HG03354 (cell line): ENCODE measurements around the gene NUP133.
"Not testable (repeated sequence)": the region's sequence is repeated elsewhere in the genome, so short reads cannot be mapped to it uniquely, and the experiment has no call there.

Experiments
- ATAC-seq: cut with Tn5 transposase; IDR thresholded peaks from one replicate; pipeline ENCODE4 v1.9.1; 2021; ENCODE audit warnings: mild to moderate bottlenecking; ENCODE audit not compliant: unreplicated experiment, poor library complexity, severe bottlenecking

Gene NUP133

DNA sequence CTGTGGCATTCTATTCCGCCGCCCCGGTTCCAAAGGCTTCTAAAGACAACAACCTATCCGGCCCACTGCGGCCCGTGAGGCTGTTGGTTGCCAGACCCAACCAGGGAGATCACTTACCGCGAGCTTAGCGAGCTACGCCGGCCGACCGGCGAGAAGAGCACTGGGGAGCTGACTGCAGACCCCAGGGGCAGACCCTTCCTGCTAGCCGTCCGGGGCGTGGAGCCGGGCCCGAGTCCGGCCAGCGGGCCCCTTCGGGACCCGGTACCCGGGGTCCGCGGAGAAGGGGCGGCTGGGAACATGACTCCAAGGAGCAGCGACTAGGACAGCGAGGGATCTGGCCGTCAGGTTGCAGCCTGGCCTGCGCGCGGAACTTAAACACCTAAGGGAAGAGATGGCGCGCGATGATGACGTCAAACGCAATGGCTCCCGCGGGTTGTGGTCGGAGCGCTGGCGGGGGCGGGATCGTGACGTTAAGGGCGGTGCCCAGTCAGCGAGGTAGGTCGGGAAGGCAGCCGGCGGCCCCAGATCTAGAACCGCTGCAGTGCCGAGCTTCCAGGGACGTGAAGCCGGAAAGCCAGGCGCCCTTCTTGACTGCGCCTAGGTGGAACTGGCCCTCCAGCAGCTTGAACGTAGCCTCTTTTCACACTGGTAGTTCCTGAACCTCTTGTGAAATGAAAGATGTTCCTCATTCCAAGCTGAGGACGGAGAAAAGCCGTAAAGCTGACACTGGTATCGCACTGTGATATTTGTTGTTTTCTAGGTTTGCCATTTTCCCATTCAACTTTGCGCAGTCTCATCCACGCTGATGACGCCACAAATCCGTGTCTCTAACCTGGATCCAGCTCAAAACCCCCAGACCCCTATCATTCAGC is at the start of gene NUP133:
NUP133 (minus strand) TSS at position 391 of the 872 bp plus-strand sequence; CDS start at position 299, 92 bp downstream.
- ATAC-seq: peak; percentile 95

DNA sequence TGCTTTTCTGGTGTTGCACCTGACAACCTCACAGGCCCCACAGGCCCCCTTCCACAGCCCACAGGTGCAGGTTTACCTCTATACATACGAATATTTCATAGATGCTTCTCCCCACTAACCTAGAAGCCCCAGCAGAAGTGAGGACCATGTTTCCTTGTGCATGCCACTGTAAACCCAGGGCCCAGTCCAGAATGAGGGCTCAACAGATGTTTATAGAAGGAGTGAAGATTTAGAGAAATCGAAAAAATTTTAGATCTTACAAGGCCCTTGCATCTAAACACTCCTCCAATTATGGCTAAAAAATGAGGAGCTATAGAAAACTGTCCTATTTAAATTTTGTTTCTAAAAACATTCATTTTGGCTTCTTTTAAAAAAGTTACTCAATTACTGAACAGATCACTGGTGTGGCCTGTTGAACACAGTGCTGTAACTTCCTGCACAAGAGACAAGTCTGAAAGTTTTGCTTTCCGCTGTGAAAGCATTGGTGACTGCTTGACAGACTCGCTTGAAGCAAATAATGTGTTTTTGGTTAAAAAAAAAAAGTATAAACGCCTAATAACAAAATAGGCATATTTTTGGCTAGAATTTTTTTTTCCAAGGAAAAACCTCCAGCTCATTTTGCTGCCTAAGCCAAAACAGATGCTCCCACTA is 49.2 kb upstream of the NUP133 start:
- ATAC-seq: no peak

DNA sequence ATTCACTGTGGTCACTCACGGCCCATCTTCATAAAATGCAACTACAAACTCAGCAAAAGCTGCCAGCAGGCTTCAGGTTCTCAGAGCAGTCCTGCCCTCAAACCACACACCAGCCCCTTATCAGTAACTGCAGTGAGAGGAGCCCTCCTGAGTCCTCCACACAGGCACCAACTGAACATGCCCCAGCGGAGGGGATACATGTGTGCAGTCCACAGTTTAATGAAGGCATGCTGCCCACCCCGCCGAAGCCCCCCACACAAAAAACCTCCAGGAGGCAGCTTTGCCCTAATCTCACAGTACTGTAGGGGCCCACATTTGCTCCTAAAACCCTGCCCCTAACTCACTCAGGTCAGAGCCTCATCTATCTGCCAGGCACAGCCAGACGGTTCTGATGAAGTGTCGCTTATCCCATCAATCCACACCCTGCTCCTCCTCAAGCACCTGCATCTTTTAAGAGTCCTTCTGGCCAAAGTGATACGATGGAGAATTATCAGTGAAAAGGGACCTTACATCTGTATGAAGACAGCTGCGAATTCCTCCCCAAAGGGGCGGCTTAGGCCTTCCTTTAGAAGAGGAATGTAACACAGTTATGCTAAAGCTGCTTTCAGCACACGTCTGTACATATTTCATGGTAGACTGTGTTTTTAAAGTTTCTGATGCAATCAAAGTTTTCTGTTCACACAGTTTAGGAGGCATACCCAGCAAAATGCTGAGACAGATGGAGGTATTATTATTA is 46.9 kb upstream of the NUP133 start:
- no peak for ATAC-seq

DNA sequence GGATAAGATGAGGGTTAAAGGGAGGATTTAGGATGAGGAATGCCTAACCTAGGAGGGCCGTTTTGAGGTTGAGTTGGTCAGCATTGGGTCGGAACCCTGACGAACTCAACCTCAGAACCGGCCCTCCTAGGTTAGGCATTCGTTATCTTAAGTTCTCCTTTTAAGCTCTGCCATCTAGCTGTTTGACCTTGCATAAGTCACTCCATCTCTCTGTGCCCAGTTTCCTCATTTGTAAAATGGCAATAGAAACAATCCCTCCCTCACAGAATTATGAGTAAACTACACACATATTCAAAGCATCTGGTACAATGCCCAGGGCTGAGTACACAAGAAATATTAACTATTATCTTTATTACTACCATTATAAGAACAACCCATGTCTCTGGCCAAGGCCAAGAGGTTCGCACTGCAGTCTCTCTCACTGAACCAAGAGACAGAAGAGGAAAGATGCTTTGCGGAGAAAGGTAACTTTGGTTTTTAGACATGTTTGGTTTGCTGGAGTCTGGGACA is 45.5 kb upstream of the NUP133 start:
- no peak for ATAC-seq

GRCh38 chr1:229552732-229553131 is 44.6 kb upstream of the NUP133 start:
- no peak for ATAC-seq

GRCh38 chr1:229550812-229551567 is 42.8 kb upstream of the NUP133 start:
- ATAC-seq: no peak

DNA sequence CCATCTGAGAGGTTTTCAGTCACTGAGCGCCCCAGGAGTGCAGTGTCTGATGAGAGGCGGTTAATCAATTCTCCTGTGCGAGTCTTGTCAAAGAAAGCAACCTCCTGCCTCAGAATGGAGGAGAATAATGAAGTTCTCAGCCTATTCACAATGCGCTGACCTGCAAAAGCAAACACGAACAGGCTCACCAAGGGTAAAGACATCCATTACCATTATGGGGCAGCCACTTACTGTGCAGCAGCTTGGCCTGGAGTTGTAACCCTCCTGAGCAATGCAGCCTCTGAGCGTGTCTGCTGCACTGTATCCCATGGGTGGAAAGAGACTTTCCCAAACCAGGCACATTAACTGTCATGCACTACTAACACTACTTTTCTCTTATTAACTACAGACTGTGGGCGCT is 39.4 kb upstream of the NUP133 start:
- ATAC-seq: no peak

- no peak for ATAC-seq
Measured at GRCh38 chr1:229544587-229544986, 36.4 kb upstream of the NUP133 start.

- ATAC-seq: no peak
Measured at GRCh38 chr1:229539863-229540506, 31.8 kb upstream of the NUP133 start.

GRCh38 chr1:229538945-229539344 is 30.8 kb upstream of the NUP133 start:
- no peak for ATAC-seq

- ATAC-seq: no peak
Measured at GRCh38 chr1:229537894-229538293, 29.8 kb upstream of the NUP133 start.

DNA sequence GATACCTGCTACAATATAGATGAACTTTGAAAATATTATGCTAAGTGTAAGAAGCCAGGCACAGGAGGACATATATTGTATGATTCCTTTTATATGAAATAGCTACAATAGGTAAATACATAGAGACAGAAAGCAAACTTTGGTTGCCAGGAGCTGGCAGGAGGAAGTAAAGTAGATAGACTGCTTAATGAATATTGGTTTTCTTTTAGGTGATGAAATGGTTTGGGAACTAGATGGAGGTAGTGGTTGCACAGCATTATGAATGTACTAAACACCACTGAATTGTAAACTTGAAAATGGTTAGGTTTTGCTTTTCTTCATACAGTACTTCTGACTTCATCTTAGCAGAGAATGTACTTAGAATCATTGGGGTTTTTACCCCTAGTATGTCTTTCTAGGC is 28.8 kb upstream of the NUP133 start:
- ATAC-seq: no peak

GRCh38 chr1:229535230-229535629 is 27.1 kb upstream of the NUP133 start:
- ATAC-seq: no peak

DNA sequence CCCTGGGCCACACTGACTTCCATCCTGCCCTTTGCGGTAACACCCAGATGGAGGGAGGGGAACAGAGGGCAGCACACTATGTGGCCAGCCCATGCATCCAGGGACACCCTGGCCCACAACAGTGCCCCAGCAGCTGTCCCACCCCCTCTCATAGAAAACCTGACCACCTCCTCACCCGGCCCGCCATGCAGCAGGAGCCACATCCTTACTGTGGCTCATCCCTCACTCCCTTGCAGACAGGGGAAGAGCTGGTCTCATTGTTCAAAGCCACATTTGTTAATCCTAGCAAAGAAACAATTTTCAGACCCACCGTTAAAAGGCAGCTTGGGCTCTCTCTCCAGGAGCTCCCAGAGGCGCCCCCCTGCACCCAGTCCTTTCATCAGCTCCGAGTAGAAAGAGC is 23.2 kb upstream of the NUP133 start:
- ATAC-seq: no peak

- ATAC-seq: no peak
Measured at GRCh38 chr1:229529639-229530038, 21.5 kb upstream of the NUP133 start.

GRCh38 chr1:229526695-229527094 is 18.6 kb upstream of the NUP133 start:
- ATAC-seq: no peak

- no peak for ATAC-seq
Measured at GRCh38 chr1:229523052-229523451, 14.9 kb upstream of the NUP133 start.

GRCh38 chr1:229514578-229515275 is 6.6 kb upstream of the NUP133 start:
- peak; percentile 80 for ATAC-seq

DNA sequence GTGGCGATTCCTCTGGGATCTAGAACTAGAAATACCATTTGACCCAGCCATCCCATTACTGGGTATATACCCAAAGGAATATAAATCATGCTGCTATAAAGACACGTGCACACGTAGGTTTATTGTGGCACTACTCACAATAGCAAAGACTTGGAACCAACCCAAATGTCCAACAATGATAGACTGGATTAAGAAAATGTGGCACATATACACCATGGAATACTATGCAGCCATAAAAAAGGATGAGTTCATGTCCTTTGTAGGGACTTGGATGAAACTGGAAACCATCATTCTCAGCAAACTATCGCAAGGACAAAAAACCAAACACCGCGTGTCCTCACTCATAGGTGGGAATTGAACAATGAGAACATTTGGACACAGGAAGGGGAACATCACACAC is 3.5 kb upstream of the NUP133 start:
- ATAC-seq: not testable (repeated sequence)
